ENCODE results near the gene PPFIA2.

The PPFIA2 gene

DNA sequence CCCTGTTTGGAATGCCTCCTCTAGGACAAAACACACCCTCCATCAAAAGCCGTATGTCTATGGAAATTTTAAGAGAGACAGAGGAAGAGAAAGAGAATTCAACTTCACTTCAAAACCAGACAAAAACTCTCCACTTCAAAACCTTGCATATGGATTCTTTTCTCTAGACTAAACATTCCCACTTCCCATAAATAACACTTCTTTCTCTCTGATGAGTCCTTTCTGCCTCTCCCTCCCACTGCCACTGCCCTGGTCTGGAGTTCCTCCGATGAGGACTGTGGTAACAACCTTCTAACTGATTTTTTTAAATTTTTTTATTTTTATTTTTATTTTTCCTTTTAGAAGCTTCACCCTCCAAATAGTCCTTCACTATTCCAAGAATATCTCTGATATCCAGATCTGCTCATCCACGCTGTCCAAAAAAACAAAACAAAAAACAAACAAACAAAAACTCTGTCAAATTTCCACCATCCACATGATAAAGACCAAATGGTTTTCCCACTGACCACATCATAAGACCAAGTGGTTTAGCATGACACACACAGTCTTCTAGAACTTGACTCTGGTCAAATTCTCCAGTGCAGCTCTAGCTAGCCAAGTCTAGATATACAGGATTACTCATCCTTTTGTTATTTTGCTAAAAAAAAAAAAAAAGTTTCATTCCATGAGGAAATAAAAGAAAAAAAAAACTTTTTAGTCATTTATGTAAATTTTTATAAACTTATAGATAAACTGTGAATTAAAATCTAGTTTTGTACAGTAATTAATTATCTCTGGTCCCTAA, 256.0 kb downstream of the PPFIA2 start:
- H3K9me3 ChIP-seq (ENCODE audit: insufficient read depth, low read depth, low read length) = no peaks in the 10 kb centered on the region
- H4K20me1 ChIP-seq (ENCODE audit: insufficient read depth, low read length, poor library complexity, severe bottlenecking) = no peaks in the 10 kb centered on the region
- TF ChIP-seq CTCF (conservative IDR thresholded peaks at IDR 0.05; ENCODE audit: low read length) (no peak), EZH2phosphoT487 (IDR thresholded peaks at IDR 0.05; ENCODE audit: borderline replicate concordance) (no peak)
- H3K4me3 ChIP-seq (ENCODE audit: low read length, poor library complexity, severe bottlenecking) = no peak overlapping the region
- no peaks in the 10 kb centered on the region for H3K9me2 ChIP-seq (replicated peaks; ENCODE audit: low read depth, low read length)
- H3K4me1 ChIP-seq (ENCODE audit: insufficient read depth, low read length, poor library complexity, severe bottlenecking) = no peaks in the 10 kb centered on the region
- H3K79me2 ChIP-seq (ENCODE audit: insufficient read depth, low read length) = no peaks in the 10 kb centered on the region
- H3K36me3 ChIP-seq (ENCODE audit: insufficient read depth, low read length) = no peaks in the 10 kb centered on the region
- no peak overlapping the region for H2AFZ ChIP-seq (ENCODE audit: low read length)
- no peak overlapping the region for H3K9ac ChIP-seq (ENCODE audit: low read depth, low read length, poor library complexity, severe bottlenecking)
- H3K4me2 ChIP-seq (ENCODE audit: low read depth, low read length, poor library complexity, severe bottlenecking) = no peak overlapping the region
- no peaks in the 10 kb centered on the region for H3F3A ChIP-seq (ENCODE audit: low read depth)
- H3K27me3 ChIP-seq (ENCODE audit: insufficient read depth, low read length, poor library complexity, severe bottlenecking) = no peaks in the 10 kb centered on the region

DNA sequence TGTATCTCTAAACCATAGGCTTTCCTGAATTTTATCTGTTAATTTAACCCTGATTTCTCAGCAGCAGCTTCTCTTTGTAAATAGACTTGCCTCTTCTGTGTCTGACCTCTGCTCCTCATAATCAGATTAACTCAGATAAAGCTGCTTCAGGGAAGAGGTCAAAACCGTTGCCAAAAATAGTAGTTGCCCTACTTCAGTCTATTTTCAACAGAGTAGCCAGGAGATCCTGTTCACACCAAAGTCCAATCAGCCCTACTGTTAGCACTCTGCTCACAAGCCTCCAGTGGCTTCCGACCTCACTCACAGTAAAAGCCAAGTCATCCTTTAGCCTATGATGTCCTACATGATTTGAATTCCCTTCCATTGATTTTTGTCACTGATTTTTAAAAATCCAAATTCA, 258.4 kb downstream of the PPFIA2 start:
- H3K79me2 ChIP-seq (ENCODE audit: insufficient read depth, low read length) = no peaks in the 10 kb centered on the region
- no peaks in the 10 kb centered on the region for H3F3A ChIP-seq (ENCODE audit: low read depth)
- no peak overlapping the region for H3K4me3 ChIP-seq (ENCODE audit: low read length, poor library complexity, severe bottlenecking)
- H4K20me1 ChIP-seq (ENCODE audit: insufficient read depth, low read length, poor library complexity, severe bottlenecking) = no peaks in the 10 kb centered on the region
- TF ChIP-seq CTCF (conservative IDR thresholded peaks at IDR 0.05; ENCODE audit: low read length) (no peak), EZH2phosphoT487 (IDR thresholded peaks at IDR 0.05; ENCODE audit: borderline replicate concordance) (no peak)
- H3K9me2 ChIP-seq (replicated peaks; ENCODE audit: low read depth, low read length) = no peaks in the 10 kb centered on the region
- H3K4me2 ChIP-seq (ENCODE audit: low read depth, low read length, poor library complexity, severe bottlenecking) = no peak overlapping the region
- no peaks in the 10 kb centered on the region for H3K36me3 ChIP-seq (ENCODE audit: insufficient read depth, low read length)
- H3K9me3 ChIP-seq (ENCODE audit: insufficient read depth, low read depth, low read length) = no peaks in the 10 kb centered on the region
- no peaks in the 10 kb centered on the region for H3K27me3 ChIP-seq (ENCODE audit: insufficient read depth, low read length, poor library complexity, severe bottlenecking)
- H2AFZ ChIP-seq (ENCODE audit: low read length) = no peak overlapping the region
- no peak overlapping the region for H3K9ac ChIP-seq (ENCODE audit: low read depth, low read length, poor library complexity, severe bottlenecking)
- no peaks in the 10 kb centered on the region for H3K4me1 ChIP-seq (ENCODE audit: insufficient read depth, low read length, poor library complexity, severe bottlenecking)

- no peaks in the 10 kb centered on the region for H3K9me3 ChIP-seq (ENCODE audit: insufficient read depth, low read depth, low read length)
- H3K4me1 ChIP-seq (ENCODE audit: insufficient read depth, low read length, poor library complexity, severe bottlenecking) = no peaks in the 10 kb centered on the region
- H3K27me3 ChIP-seq (ENCODE audit: insufficient read depth, low read length, poor library complexity, severe bottlenecking) = no peaks in the 10 kb centered on the region
- H2AFZ ChIP-seq (ENCODE audit: low read length) = no peak overlapping the region
- no peaks in the 10 kb centered on the region for H3F3A ChIP-seq (ENCODE audit: low read depth)
- H3K9me2 ChIP-seq (replicated peaks; ENCODE audit: low read depth, low read length) = no peaks in the 10 kb centered on the region
- H3K9ac ChIP-seq (ENCODE audit: low read depth, low read length, poor library complexity, severe bottlenecking) = no peak overlapping the region
- no peaks in the 10 kb centered on the region for H3K36me3 ChIP-seq (ENCODE audit: insufficient read depth, low read length)
- H3K79me2 ChIP-seq (ENCODE audit: insufficient read depth, low read length) = no peaks in the 10 kb centered on the region
- no peak overlapping the region for H3K4me3 ChIP-seq (ENCODE audit: low read length, poor library complexity, severe bottlenecking)
- TF ChIP-seq EZH2phosphoT487 (IDR thresholded peaks at IDR 0.05; ENCODE audit: borderline replicate concordance) = no peak
- no peaks in the 10 kb centered on the region for H4K20me1 ChIP-seq (ENCODE audit: insufficient read depth, low read length, poor library complexity, severe bottlenecking)
- H3K4me2 ChIP-seq (ENCODE audit: low read depth, low read length, poor library complexity, severe bottlenecking) = no peak overlapping the region
Observed at GRCh38 chr12:81499809-81500208, 259.3 kb downstream of the PPFIA2 start.

Data from Loucy (cell line).